ENCODE data around the gene SLC25A13. TPM values are rescaled to one million over a fixed set of nuclear protein-coding genes. Genes with fewer than 3 reads are reported as not detected.

Gene SLC25A13
- total RNA-seq, 1 donor from 2014 or later = 25.3 TPM

- no peak overlapping the region for H3K4me3 ChIP-seq
- H3K36me3 ChIP-seq = no peaks in the 10 kb centered on the region
- H3K9me3 ChIP-seq = no peaks in the 10 kb centered on the region
- TF ChIP-seq POLR2AphosphoS5 (IDR thresholded peaks at IDR 0.05; ENCODE audit: insufficient read depth in 1 of 2, low read depth in 1 of 2) = no peak
- TF ChIP-seq CTCF (IDR thresholded peaks at IDR 0.05) = no peak
- no peak for TF ChIP-seq POLR2A (IDR thresholded peaks at IDR 0.05)
- no peak for DNase-seq (ENCODE audit: extremely low spot score in 2 of 2)
- H3K4me1 ChIP-seq = peaks cover 11% of the 10 kb centered on the region
- intact Hi-C loops (cut with DNase I) = no loop called here
- no peak overlapping the region for H3K27ac ChIP-seq
- H3K27me3 ChIP-seq = no peaks in the 10 kb centered on the region
These were observed 123.8 kb downstream of the SLC25A13 start for GRCh38 chr7:96198047-96198636.

- Histone ChIP-seq H3K36me3 (peaks cover 0 to 4% of the 10 kb centered on the region in 2 donors), H3K9me3 (no peaks in the 10 kb centered on the region), H3K27ac (no peak overlapping the region), H3K4me3 (no peak overlapping the region), H3K4me1 (peaks cover 11% of the 10 kb centered on the region), H3K27me3 (no peaks in the 10 kb centered on the region)
- TF ChIP-seq CTCF (IDR thresholded peaks at IDR 0.05) (no peak), POLR2AphosphoS5 (IDR thresholded peaks at IDR 0.05; ENCODE audit: insufficient read depth in 1 of 2, low read depth in 1 of 2) (no peak), POLR2A (IDR thresholded peaks at IDR 0.05) (no peak)
- intact Hi-C loops (cut with DNase I) = no loop called here
- DNase-seq (ENCODE audit: extremely low spot score in 2 of 2) = no peak
These were observed 125.2 kb downstream of the SLC25A13 start for GRCh38 chr7:96196676-96197075.

- Histone ChIP-seq H3K27me3 (no peaks in the 10 kb centered on the region), H3K27ac (no peak overlapping the region), H3K4me3 (peak overlapping the region; percentile 9 to 24), H3K4me1 (peaks cover 15% of the 10 kb centered on the region), H3K36me3 (peaks cover 0 to 13% of the 10 kb centered on the region in 2 donors), H3K9me3 (no peaks in the 10 kb centered on the region)
- no peak for DNase-seq (ENCODE audit: extremely low spot score in 2 of 2)
- intact Hi-C loops (cut with DNase I) = no loop called here
- no peak for TF ChIP-seq POLR2A (IDR thresholded peaks at IDR 0.05)
- no peak for TF ChIP-seq POLR2AphosphoS5 (IDR thresholded peaks at IDR 0.05; ENCODE audit: insufficient read depth in 1 of 2, low read depth in 1 of 2)
- TF ChIP-seq CTCF (IDR thresholded peaks at IDR 0.05) = no peak
These were observed 132.6 kb downstream of the SLC25A13 start for GRCh38 chr7:96189129-96189820.

- peaks cover 15% of the 10 kb centered on the region for H3K4me1 ChIP-seq
- TF ChIP-seq POLR2A (IDR thresholded peaks at IDR 0.05) (no peak), POLR2AphosphoS5 (IDR thresholded peaks at IDR 0.05; ENCODE audit: insufficient read depth in 1 of 2, low read depth in 1 of 2) (no peak), CTCF (IDR thresholded peaks at IDR 0.05) (no peak)
- H3K27me3 ChIP-seq = no peaks in the 10 kb centered on the region
- H3K36me3 ChIP-seq = peaks cover 0 to 20% of the 10 kb centered on the region in 2 donors
- DNase-seq (ENCODE audit: extremely low spot score in 2 of 2) = no peak
- no peaks in the 10 kb centered on the region for H3K9me3 ChIP-seq
- intact Hi-C loops (cut with DNase I) = no loop called here
- H3K4me3 ChIP-seq = peak overlapping the region; percentile 9 to 24
- H3K27ac ChIP-seq = peak overlapping the region; percentile 25
These were observed 133.3 kb downstream of the SLC25A13 start for GRCh38 chr7:96188591-96188991.

- H3K9me3 ChIP-seq = no peaks in the 10 kb centered on the region
- H3K4me1 ChIP-seq = peaks cover 15% of the 10 kb centered on the region
- TF ChIP-seq POLR2AphosphoS5 (IDR thresholded peaks at IDR 0.05; ENCODE audit: insufficient read depth in 1 of 2, low read depth in 1 of 2) = no peak
- no peak for TF ChIP-seq CTCF (IDR thresholded peaks at IDR 0.05)
- no peak for TF ChIP-seq POLR2A (IDR thresholded peaks at IDR 0.05)
- peak overlapping the region; percentile 25 for H3K27ac ChIP-seq
- H3K36me3 ChIP-seq = peaks cover 0 to 24% of the 10 kb centered on the region in 2 donors
- DNase-seq (ENCODE audit: extremely low spot score in 2 of 2) = no peak
- intact Hi-C loops (cut with DNase I) = no loop called here
- H3K27me3 ChIP-seq = no peaks in the 10 kb centered on the region
- H3K4me3 ChIP-seq = peak overlapping the region; percentile 9 to 24
These were observed 133.7 kb downstream of the SLC25A13 start for GRCh38 chr7:96188174-96188581.

Measured in vagina (tissue), 2 donors.